K562 (cell line): ENCODE data around the gene SLC39A6. TPM values are rescaled to one million over a fixed set of nuclear protein-coding genes. Genes with fewer than 3 reads are reported as not detected.

ENCODE experiments used
- ATF4 ChIP-seq: fragments of 450-650 bp; formaldehyde crosslinking; IDR thresholded peaks from 2 replicates; pipeline ENCODE4 v1.4.0; 2022; ENCODE audit warnings: mild to moderate bottlenecking, moderate library complexity
- CBX3 ChIP-seq, 2 experiments: IDR thresholded peaks; 1 replicate in 1 of 2; 2 replicates in 1 of 2; pipeline ENCODE4 v1.6.1; 2012; ENCODE audit warnings: inconsistent platforms in 2 of 2, low read length in 2 of 2, borderline replicate concordance in 1 of 2, control low read depth in 1 of 2
- FOXA3 ChIP-seq, 2 experiments: fragments of 450-650 bp in 1 of 2; sonication (generic) in 1 of 2; formaldehyde crosslinking; IDR thresholded peaks in 1 of 2; conservative IDR thresholded peaks in 1 of 2; 2 replicates each; pipeline versions ENCODE4 v1.4.0 to v1.8.0; 2020 to 2022; ENCODE audit warnings: mild to moderate bottlenecking in 2 of 2, missing genetic modification reagents in 1 of 2
- GABPB2 ChIP-seq: fragments of 250-450 bp; sonication (Bioruptor Pico); conservative IDR thresholded peaks from 2 replicates; pipeline ENCODE4 v1.5.1; 2021; ENCODE audit warnings: mild to moderate bottlenecking
- GATA2 ChIP-seq: sonication (generic); formaldehyde crosslinking; IDR thresholded peaks from 2 replicates; pipeline ENCODE4 v1.4.0; 2020; ENCODE audit warnings: mild to moderate bottlenecking, missing genetic modification reagents
- HLTF ChIP-seq: fragments of 450-650 bp; IDR thresholded peaks from 2 replicates; pipeline ENCODE4 v1.6.1; 2016
- L3MBTL2 ChIP-seq: fragments of 450-650 bp; IDR thresholded peaks from 2 replicates; pipeline ENCODE4 v1.6.1; 2016; ENCODE audit warnings: mild to moderate bottlenecking, moderate library complexity
- MYC ChIP-seq, 2 experiments: fragments of 250-450 bp in 1 of 2; sonication (Bioruptor Pico) in 1 of 2; IDR thresholded peaks; 2 replicates each; pipeline versions ENCODE4 v1.5.1 to v1.6.1; 2012 to 2021; ENCODE audit warnings: low read depth in 2 of 2, borderline replicate concordance in 1 of 2, improper control_type of control experiment in 1 of 2, low read length in 1 of 2, mild to moderate bottlenecking in 1 of 2, moderate library complexity in 1 of 2
- POLR3G ChIP-seq: IDR thresholded peaks from 2 replicates; pipeline ENCODE4 v1.6.1; 2011; ENCODE audit not compliant: insufficient read length, insufficient replicate concordance; ENCODE audit errors: extremely low read depth
- RBFOX2 ChIP-seq: fragments of 200-400 bp; formaldehyde crosslinking; IDR thresholded peaks from 2 replicates; pipeline ENCODE4 v1.6.1; 2017; ENCODE audit warnings: low read depth, mild to moderate bottlenecking, low read length, moderate library complexity
- RNF2 ChIP-seq: sonication (generic); IDR thresholded peaks from 2 replicates; pipeline ENCODE4 v1.6.1; 2016
- SMARCC2 ChIP-seq: fragments of 450-650 bp; IDR thresholded peaks from 2 replicates; pipeline ENCODE4 v1.6.1; 2017; ENCODE audit warnings: antibody characterized with exemption, moderate library complexity, mild to moderate bottlenecking, low read depth
- STAG1 ChIP-seq: sonication (generic); formaldehyde crosslinking; IDR thresholded peaks from 2 replicates; pipeline ENCODE4 v1.5.0; 2020; ENCODE audit warnings: missing genetic modification reagents, borderline replicate concordance
- TCF3 ChIP-seq: sonication (generic); formaldehyde crosslinking; IDR thresholded peaks from 2 replicates; pipeline ENCODE4 v1.4.0; 2020; ENCODE audit warnings: mild to moderate bottlenecking, missing genetic modification reagents
- TEAD1 ChIP-seq, 2 experiments: fragments of 450-650 bp in 1 of 2; sonication (generic) in 1 of 2; formaldehyde crosslinking; IDR thresholded peaks; 2 replicates each; pipeline versions ENCODE4 v1.4.0 to v1.8.0; 2020 to 2022; ENCODE audit warnings: mild to moderate bottlenecking in 2 of 2, missing genetic modification reagents in 1 of 2
- ZNF449 ChIP-seq: fragments of 250-450 bp; sonication (Bioruptor Pico); IDR thresholded peaks from 2 replicates; pipeline ENCODE4 v1.8.0; 2022; ENCODE audit warnings: moderate library complexity, mild to moderate bottlenecking, inconsistent platforms
- ZNF785 ChIP-seq: fragments of 250-450 bp; sonication (Bioruptor Pico); IDR thresholded peaks from 2 replicates; pipeline ENCODE4 v1.4.0; 2020; ENCODE audit warnings: mild to moderate bottlenecking
- polyA plus RNA-seq, 8 experiments: library from polyadenylated mRNA; depleted of rRNA in 4 of 8; stranded (reverse) in 5 of 8; unstranded in 3 of 8; fragments of >200 nt; fragmentation: Nextera tagmentation in 2 of 8; fragmentation: Illumina TruSeq in 1 of 8; extraction: Ambion mirVana in 2 of 8; extraction: Trizol in 1 of 8; gene quantifications; 2 replicates each; pipeline versions ENCODE4 v1.2.1 to v1.2.3, GENCODE V29; 2011 to 2014; ENCODE audit warnings: inconsistent platforms in 1 of 8, missing spikeins in 1 of 8
- total RNA-seq, 7 experiments: library from RNA; depleted of rRNA in 6 of 7; stranded (reverse); fragments of >200 nt in 6 of 7; fragmentation: Illumina TruSeq in 2 of 7; extraction: Trizol in 2 of 7; gene quantifications; 2 replicates each; pipeline versions ENCODE4 v1.2.1 to v1.2.3, GENCODE V29; 2011 to 2021; ENCODE audit warnings: low replicate concordance in 1 of 7
- TF ChIP-seq, protein P1 (sequence below): sonication (generic); formaldehyde crosslinking; IDR thresholded peaks from 2 replicates; pipeline ENCODE4 v1.8.0; 2022; ENCODE audit warnings: mild to moderate bottlenecking, missing genetic modification reagents
- TF ChIP-seq, protein P2 (sequence below), 2 experiments: IDR thresholded peaks; 2 replicates each; pipeline ENCODE4 v1.6.1; 2012; ENCODE audit warnings: improper control_type of control experiment in 2 of 2, low read depth in 2 of 2, low read length in 2 of 2, borderline replicate concordance in 1 of 2
- TF ChIP-seq, protein P3 (sequence below), 2 experiments: fragments of 450-650 bp; conservative IDR thresholded peaks; 2 replicates each; pipeline ENCODE4 v1.6.1; 2017; ENCODE audit warnings: mild to moderate bottlenecking in 2 of 2, moderate library complexity in 2 of 2

SLC39A6 gene
- total and polyA plus RNA-seq, 9 of the 15 experiments (the other 6 are each of a cell fraction or from before 2014, with no cell fraction given) = 5.6 to 23.8 (median 17.4) TPM

DNA sequence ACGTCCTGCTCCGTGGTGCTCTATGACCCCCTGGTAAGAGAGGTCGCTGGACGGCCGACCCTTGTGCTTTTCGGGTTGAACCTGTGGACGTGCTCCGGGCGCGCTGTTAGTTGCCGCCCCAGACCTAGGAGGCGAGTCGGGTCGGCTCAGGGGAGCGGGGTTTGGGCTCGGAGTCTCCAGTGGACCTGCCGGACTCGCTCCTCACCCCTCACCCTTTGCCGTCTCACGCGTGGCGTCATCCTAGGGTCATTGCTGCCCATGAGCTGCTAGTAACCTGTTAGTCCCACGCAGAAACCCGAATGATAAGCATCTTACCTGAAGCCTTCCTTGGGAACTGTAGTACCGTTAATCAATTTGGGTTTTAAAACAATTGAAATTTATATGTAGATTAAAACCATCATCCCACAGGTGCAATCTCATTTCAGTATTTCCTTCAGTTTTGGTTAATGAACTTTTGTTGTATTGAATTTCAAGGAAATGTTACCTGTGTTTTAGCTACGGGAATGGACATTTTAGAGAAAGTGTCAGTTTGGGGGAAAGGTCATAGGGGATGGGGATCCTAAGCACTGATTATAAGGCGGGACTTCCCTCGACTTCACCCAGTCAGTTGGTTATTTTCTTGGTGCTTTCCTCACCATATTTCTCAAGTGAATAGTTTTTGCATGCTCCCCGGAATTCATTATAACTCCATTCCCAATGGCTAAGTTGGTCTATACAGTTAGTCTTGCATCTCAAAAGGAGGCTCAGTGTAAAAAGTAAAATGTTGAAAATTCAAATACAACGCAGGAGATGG lies 1.1 kb upstream of the SLC39A6 start (continued):
- peak; percentile 11 for TF ChIP-seq RBFOX2
- TF ChIP-seq, protein P1, sequence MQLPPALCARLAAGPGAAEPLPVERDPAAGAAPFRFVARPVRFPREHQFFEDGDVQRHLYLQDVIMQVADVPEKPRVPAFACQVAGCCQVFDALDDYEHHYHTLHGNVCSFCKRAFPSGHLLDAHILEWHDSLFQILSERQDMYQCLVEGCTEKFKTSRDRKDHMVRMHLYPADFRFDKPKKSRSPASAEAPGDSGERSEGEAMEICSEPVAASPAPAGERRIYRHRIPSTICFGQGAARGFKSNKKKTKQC = peak; percentile 4; the same call in 1 of the 2 replicates
- no peak for TF ChIP-seq GABPB2 (CRISPR knock-in tag)
- TF ChIP-seq TEAD1 (CRISPR knock-in tag; IDR thresholded peaks at IDR 0.05) = no peak
- TF ChIP-seq, protein P2, sequence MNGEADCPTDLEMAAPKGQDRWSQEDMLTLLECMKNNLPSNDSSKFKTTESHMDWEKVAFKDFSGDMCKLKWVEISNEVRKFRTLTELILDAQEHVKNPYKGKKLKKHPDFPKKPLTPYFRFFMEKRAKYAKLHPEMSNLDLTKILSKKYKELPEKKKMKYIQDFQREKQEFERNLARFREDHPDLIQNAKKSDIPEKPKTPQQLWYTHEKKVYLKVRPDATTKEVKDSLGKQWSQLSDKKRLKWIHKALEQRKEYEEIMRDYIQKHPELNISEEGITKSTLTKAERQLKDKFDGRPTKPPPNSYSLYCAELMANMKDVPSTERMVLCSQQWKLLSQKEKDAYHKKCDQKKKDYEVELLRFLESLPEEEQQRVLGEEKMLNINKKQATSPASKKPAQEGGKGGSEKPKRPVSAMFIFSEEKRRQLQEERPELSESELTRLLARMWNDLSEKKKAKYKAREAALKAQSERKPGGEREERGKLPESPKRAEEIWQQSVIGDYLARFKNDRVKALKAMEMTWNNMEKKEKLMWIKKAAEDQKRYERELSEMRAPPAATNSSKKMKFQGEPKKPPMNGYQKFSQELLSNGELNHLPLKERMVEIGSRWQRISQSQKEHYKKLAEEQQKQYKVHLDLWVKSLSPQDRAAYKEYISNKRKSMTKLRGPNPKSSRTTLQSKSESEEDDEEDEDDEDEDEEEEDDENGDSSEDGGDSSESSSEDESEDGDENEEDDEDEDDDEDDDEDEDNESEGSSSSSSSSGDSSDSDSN (IDR thresholded peaks at IDR 0.05; ENCODE audit: borderline replicate concordance in 1 of 2, low read depth in 2 of 2, low read length in 2 of 2) = 0 out of 4 replicates have a peak, but pooled peaks of 1 of the 2 experiments have one; percentile 61
- TF ChIP-seq POLR3G = no peak
- TF ChIP-seq RNF2 = no peak
- TF ChIP-seq STAG1 = no peak
- TF ChIP-seq SMARCC2 = peak; percentile 8; the same call in 1 of the 2 replicates
- no peak for TF ChIP-seq HLTF
- no peak for TF ChIP-seq FOXA3 (CRISPR knock-in tag; conservative IDR thresholded peaks at IDR 0.05 in 1 of 2, IDR thresholded peaks at IDR 0.05 in 1 of 2)
- TF ChIP-seq, protein P3, sequence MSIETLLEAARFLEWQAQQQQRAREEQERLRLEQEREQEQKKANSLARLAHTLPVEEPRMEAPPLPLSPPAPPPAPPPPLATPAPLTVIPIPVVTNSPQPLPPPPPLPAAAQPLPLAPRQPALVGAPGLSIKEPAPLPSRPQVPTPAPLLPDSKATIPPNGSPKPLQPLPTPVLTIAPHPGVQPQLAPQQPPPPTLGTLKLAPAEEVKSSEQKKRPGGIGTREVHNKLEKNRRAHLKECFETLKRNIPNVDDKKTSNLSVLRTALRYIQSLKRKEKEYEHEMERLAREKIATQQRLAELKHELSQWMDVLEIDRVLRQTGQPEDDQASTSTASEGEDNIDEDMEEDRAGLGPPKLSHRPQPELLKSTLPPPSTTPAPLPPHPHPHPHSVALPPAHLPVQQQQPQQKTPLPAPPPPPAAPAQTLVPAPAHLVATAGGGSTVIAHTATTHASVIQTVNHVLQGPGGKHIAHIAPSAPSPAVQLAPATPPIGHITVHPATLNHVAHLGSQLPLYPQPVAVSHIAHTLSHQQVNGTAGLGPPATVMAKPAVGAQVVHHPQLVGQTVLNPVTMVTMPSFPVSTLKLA (conservative IDR thresholded peaks at IDR 0.05) = peak in 1 of 2 experiments; percentile 13; a peak in 2 of 4 replicates
- TF ChIP-seq ATF4 (CRISPR knock-in tag) = no peak
- no peak for TF ChIP-seq MYC (IDR thresholded peaks at IDR 0.05; ENCODE audit: low read depth, low read length)
- TF ChIP-seq MYC (CRISPR knock-in tag; IDR thresholded peaks at IDR 0.05; ENCODE audit: borderline replicate concordance, low read depth) = peak; percentile 43; the same call in 1 of the 2 replicates
- TF ChIP-seq GATA2 (CRISPR knock-in tag) = peak; percentile 62; the same call in 1 of the 2 replicates
- TF ChIP-seq CBX3 (IDR thresholded peaks at IDR 0.05; ENCODE audit: borderline replicate concordance in 1 of 2, low read length in 2 of 2) = no peak
- no peak for TF ChIP-seq ZNF449 (CRISPR knock-in tag)
- TF ChIP-seq TCF3 (CRISPR knock-in tag) = no peak
- TF ChIP-seq ZNF785 (CRISPR knock-in tag) = no peak
- no peak for TF ChIP-seq L3MBTL2
